ENCODE measurements around the gene DNAJB11.
"Not testable (repeated sequence)": the region's sequence is repeated elsewhere in the genome, so short reads cannot be mapped to it uniquely, and the experiment has no call there.

DNAJB11 gene

GRCh38 chr3:186614597-186615483 lies 44.3 kb downstream of the DNAJB11 start:
- FAIRE-seq (peak; percentile 86), DNase-seq (ENCODE audit: extremely low spot score, insufficient read length, low read depth) (peak; percentile 54)

- DNase-seq (ENCODE audit: extremely low spot score, insufficient read length, low read depth) (no peak), FAIRE-seq (no peak)
Measured at GRCh38 chr3:186616299-186616617, 45.7 kb downstream of the DNAJB11 start.

GRCh38 chr3:186617036-186617946 lies 46.8 kb downstream of the DNAJB11 start:
- peak; percentile 95 for FAIRE-seq
- peak; percentile 82 for DNase-seq (ENCODE audit: extremely low spot score, insufficient read length, low read depth)

- no peak for DNase-seq (ENCODE audit: extremely low spot score, insufficient read length, low read depth)
- no peak for FAIRE-seq
Measured at GRCh38 chr3:186618318-186618938, 47.9 kb downstream of the DNAJB11 start.

GRCh38 chr3:186619787-186620212 lies 49.3 kb downstream of the DNAJB11 start:
- no peak for FAIRE-seq
- no peak for DNase-seq (ENCODE audit: extremely low spot score, insufficient read length, low read depth)

GRCh38 chr3:186620213-186621092 lies 49.9 kb downstream of the DNAJB11 start:
- DNase-seq (ENCODE audit: extremely low spot score, insufficient read length, low read depth) (no peak), FAIRE-seq (no peak)

GRCh38 chr3:186621894-186622650 lies 51.6 kb downstream of the DNAJB11 start:
- DNase-seq (ENCODE audit: extremely low spot score, insufficient read length, low read depth) (no peak), FAIRE-seq (no peak)

GRCh38 chr3:186622651-186623310 lies 52.3 kb downstream of the DNAJB11 start:
- no peak for FAIRE-seq
- no peak for DNase-seq (ENCODE audit: extremely low spot score, insufficient read length, low read depth)

- FAIRE-seq, result no peak
- no peak for DNase-seq (ENCODE audit: extremely low spot score, insufficient read length, low read depth)
Measured at GRCh38 chr3:186624598-186624997, 54.1 kb downstream of the DNAJB11 start.

- no peak for DNase-seq (ENCODE audit: extremely low spot score, insufficient read length, low read depth)
- FAIRE-seq, result no peak
Measured at GRCh38 chr3:186625600-186626042, 55.1 kb downstream of the DNAJB11 start.

GRCh38 chr3:186626254-186626847 lies 55.8 kb downstream of the DNAJB11 start:
- DNase-seq (ENCODE audit: extremely low spot score, insufficient read length, low read depth), result no peak
- FAIRE-seq, result no peak

- DNase-seq (ENCODE audit: extremely low spot score, insufficient read length, low read depth) (no peak), FAIRE-seq (no peak)
Measured at GRCh38 chr3:186627852-186628414, 57.4 kb downstream of the DNAJB11 start.

- DNase-seq (ENCODE audit: extremely low spot score, insufficient read length, low read depth) (no peak), FAIRE-seq (no peak)
Measured at GRCh38 chr3:186628756-186629155, 58.2 kb downstream of the DNAJB11 start.

- no peak for DNase-seq (ENCODE audit: extremely low spot score, insufficient read length, low read depth)
- FAIRE-seq, result no peak
Measured at GRCh38 chr3:186630950-186631641, 60.6 kb downstream of the DNAJB11 start.

GRCh38 chr3:186633481-186633880 lies 63.0 kb downstream of the DNAJB11 start:
- DNase-seq (ENCODE audit: extremely low spot score, insufficient read length, low read depth), result no peak
- FAIRE-seq, result no peak

GRCh38 chr3:186634207-186634606 lies 63.7 kb downstream of the DNAJB11 start:
- not testable (repeated sequence) for FAIRE-seq; DNase-seq (ENCODE audit: extremely low spot score, insufficient read length, low read depth)
